ENCODE data around the gene NAV2.
A peak's percentile ranks its signal among the peaks of the same experiment; 100 is the strongest.

NAV2 gene

DNA sequence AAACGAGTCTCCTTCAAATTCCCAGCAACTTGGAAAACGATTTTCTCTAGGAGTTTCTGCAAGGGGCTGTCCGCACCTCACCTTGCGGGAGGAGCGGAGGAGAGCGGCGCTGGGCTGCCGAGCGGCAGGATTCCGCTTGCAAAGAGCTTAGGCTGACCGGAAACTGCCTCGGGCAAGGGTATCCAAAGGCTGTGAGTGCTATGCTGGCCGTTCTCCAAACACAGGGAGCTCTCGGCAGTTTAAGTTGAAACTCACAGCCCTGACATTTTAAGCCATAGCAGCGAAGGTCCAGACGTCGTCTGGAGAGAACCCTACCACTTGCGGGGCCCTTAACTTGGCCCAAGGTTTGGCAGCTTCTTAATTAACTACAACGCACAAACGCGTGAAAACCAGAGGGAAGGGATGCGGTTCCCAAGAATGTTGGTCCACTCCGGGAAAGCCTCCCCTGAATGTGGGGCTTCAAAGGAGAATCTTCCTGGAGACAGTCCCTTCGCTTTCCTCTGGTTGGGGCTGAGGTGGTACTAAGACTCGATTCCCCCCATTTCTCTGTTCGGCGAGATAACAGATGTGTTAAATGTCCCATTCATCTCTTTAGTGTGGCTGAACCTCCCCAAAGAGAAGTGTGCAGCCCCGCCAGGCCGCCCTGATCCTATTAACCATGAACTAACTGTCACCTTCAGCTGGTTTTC is 448.7 kb downstream of the NAV2 start:
- DNase-seq (ENCODE audit: low read depth, low spot score) = no peak
- in situ Hi-C loops (cut with HindIII; ENCODE audit: low sequenced_read_pairs) = no loop called here
- TF ChIP-seq, protein P1, sequence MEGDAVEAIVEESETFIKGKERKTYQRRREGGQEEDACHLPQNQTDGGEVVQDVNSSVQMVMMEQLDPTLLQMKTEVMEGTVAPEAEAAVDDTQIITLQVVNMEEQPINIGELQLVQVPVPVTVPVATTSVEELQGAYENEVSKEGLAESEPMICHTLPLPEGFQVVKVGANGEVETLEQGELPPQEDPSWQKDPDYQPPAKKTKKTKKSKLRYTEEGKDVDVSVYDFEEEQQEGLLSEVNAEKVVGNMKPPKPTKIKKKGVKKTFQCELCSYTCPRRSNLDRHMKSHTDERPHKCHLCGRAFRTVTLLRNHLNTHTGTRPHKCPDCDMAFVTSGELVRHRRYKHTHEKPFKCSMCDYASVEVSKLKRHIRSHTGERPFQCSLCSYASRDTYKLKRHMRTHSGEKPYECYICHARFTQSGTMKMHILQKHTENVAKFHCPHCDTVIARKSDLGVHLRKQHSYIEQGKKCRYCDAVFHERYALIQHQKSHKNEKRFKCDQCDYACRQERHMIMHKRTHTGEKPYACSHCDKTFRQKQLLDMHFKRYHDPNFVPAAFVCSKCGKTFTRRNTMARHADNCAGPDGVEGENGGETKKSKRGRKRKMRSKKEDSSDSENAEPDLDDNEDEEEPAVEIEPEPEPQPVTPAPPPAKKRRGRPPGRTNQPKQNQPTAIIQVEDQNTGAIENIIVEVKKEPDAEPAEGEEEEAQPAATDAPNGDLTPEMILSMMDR (IDR thresholded peaks at IDR 0.05; ENCODE audit: low read depth, low read length) = no peak
- no peak overlapping the region for H3K4me3 ChIP-seq (ENCODE audit: low read depth, low read length)

DNA sequence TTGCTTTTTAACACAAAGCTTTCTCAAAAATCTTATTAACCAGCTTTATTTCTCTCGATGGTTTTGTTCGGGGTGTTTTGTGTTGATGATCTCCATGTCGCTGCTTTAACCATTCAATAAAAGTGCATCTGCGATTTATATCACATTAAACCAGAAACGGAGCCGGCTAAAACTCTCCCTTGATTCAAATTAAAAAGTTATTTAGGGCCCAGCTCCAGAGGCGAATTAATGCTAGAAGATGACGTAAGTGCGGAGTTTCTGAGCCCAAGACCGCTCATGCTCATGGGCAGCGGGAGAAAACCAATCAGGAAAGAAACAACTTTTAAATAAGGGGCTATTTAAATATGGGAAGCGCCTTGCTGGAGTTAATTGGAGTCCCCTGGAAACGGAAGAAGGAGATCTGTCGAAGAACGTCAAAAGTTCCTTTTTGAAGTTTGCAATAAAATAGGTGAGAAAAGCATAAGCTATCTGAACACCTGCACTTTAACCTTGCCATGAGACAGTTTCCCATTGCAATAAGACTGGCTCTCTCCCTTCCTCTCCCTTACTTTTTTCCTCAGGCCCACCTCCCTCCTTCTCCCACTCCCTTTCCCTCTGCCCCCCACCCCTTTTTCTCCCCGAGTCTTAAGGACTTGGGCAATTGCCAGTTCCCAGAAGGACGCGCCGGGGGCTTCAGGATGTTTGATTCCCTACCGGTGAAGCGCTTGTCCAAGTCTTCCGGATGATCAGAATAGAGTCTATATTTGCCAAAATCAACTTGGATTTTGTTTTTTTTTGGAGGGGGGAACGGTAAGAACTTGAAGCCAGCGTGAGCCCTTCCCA is 449.5 kb downstream of the NAV2 start:
- H3K4me3 ChIP-seq (ENCODE audit: low read depth, low read length) = no peak overlapping the region
- no peak for DNase-seq (ENCODE audit: low read depth, low spot score)
- in situ Hi-C loops (cut with HindIII; ENCODE audit: low sequenced_read_pairs) = no loop called here
- TF ChIP-seq, protein P1 (IDR thresholded peaks at IDR 0.05; ENCODE audit: low read depth, low read length) = no peak

DNA sequence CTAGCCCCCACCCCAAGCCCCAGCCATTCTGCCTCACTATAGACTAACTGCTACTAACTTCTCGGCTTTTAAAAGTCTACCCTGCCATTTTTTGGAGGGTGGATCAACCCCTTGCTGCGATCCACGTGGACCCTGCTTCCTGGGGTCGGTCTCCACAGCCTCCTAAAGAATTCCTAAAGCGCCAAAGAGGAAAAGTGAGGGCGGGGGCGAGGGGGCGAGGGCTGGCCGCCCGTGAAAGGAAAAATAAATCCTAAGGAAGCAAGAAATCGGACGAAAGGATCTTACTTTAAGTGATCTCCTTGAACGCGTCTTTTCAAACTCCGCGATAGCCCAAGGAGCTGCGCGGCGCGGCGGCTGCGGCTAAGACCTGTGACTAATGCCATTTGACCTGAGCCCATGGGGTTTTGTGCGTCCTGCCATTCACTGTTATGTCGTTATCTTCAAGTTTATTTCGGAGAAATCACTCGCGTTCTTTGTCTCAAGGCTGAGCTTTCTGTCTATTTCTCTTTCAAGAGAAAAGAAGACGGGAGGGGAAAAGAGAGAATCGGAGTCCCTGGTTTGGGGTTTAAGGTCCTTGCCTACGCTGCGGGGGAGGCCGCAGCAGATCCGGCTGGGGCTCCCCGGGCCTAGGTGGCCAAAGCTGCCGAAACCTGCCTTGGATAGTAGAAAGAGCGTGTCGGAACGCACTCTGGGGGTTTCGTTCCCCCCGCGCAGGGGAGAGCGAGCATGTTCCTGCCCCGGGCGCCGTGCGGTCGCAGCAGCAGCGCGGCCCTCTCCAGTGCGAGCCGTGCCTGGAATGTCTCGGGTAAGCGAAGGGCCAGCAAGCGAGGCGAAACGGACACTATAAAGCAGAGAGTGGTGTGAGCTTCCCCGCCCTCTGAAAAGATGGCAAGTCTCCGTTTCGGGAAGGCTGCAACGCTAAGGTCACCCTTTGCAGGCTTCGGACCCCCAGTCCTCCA is 450.5 kb downstream of the NAV2 start:
- H3K4me3 ChIP-seq (ENCODE audit: low read depth, low read length) = no peak overlapping the region
- TF ChIP-seq, protein P1 (IDR thresholded peaks at IDR 0.05; ENCODE audit: low read depth, low read length) = no peak
- DNase-seq (ENCODE audit: low read depth, low spot score) = peak; percentile 23
- in situ Hi-C loops (cut with HindIII; ENCODE audit: low sequenced_read_pairs) = no loop called here

DNA sequence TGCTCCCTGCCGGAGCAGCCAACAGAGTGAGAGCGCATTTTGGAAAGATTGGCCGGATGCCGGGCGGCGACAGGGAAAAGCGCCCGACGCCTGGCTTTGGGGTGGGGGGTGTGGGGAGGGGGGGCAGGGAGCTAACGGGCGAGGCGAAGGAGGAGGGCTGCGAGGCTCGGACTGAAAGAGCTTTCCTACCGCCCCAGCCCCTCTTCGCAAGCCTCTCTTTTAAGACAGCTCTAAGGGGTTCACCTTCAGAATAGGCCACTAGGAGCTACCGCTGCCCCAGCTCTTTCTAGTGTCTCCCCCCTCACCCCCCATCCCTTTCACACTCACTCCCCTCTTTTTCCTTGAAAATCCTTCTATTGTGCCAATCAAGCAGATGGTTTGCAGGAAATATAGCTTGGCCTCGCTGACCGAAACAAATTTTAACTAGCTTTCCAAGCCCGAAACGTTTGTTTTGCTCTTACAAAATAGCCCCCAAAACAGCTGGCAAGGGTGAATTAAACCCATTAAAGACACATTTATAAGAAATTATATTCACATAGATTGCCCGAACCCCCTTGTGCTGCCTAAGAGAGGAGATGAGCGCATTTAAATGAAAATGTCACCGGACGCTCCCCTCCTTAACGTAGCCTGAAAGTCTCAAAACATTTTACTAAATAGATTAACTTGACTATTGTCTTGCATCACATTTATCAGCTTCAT is 451.3 kb downstream of the NAV2 start:
- in situ Hi-C loops (cut with HindIII; ENCODE audit: low sequenced_read_pairs) = no loop called here
- TF ChIP-seq, protein P1 (IDR thresholded peaks at IDR 0.05; ENCODE audit: low read depth, low read length) = no peak
- H3K4me3 ChIP-seq (ENCODE audit: low read depth, low read length) = no peak overlapping the region
- DNase-seq (ENCODE audit: low read depth, low spot score) = no peak
